GM19239 (cell line): Measurements from ENCODE around the gene THAP7.

Experiments used
- DNase-seq: peaks from one replicate; pipeline ENCODE4 v3.0.0; 2011; ENCODE audit warnings: low spot score; ENCODE audit not compliant: insufficient read length
- FAIRE-seq: peaks from 2 replicates; lab custom pipeline; 2011; peaks lifted over from hg19 to GRCh38; lab: Jason Lieb, UNC

THAP7 gene

DNA sequence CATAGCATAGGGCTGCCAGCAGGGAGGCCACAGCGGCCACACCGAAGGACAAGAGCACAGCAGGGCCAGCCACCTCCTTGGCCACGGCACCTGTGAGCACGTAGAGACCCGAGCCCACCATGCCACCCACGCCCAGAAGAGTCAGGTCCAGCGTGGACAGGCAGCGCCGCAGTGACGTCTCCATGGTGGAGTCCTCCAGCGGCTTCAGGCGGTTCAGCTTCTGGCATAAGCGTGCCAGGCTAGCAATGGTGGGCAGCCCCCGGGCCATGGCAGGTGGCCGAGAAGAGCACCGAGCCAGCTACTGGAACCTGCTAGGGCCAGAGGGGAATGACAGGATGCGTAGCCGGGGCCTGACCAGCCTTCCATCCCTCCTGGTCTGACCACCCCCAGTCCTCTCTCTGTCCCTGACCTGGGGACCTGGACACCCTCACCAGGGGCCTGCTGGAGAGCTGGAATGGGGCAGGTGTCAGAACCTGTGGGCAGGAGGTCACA, 29.7 kb upstream of the THAP7 start:
- DNase-seq (no peak), FAIRE-seq (no peak)

DNA sequence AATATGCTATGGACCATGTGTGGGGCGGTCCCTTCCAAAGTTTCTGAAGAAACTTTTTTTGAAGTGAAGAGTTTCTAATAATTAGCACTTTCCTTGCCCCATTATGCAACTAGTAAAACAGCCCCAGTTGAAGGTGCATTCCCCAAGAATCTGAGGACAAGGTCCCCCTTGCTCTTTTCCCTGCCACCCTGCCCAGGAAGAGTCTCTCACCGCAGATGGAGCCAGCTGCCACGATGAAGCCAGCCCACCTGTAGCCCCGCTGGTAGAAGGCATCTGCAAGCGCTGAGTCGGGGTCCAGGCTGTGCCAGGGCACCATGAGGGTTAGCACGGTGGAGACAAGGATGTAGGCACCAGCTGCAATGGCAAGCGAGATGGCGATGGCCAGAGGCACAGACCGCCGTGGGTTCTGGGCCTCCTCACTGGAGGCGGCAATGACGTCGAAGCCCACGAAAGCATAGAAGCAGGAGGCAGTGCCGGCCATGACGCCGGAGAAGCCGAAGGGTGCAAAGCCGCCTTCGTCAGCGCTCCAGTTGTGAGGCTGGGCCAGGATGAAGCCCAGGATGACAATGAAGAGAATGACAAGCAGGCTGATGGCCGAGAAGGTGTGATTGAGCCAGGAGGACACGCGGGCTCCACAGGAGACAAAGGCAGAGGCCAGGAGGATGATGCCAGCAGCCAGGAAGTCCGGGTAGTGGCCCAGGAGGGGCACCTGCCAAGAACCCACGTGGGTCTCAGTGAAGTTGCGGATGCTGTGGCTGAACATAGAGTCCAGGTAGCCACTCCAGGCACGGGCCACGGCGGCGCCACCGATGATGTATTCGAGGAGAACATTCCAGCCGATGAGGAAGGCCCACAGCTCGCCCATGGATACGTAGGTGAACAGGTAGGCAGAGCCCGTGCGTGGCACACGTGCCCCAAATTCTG, 29.0 kb upstream of the THAP7 start:
- FAIRE-seq: no peak
- no peak for DNase-seq

DNA sequence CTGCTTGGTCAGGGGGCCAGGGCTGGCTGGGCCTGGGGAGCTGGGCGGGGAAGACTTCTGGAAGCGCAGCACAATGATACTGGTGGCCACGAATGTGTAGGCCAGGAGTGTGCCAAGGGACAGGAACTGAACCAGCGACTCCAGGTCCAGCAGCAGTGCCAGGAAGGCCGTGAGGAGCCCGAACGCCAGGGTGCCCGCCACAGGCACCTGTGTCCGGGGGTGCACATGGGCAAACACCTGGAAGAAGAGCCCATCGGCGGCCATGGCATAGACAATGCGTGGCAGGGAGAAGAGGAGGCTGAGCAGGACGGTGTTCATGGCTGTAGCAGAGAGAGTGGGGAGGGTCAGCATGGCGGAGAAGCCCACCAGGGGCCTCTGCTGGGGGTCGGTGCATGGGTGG, 28.1 kb upstream of the THAP7 start:
- DNase-seq (no peak), FAIRE-seq (no peak)

DNA sequence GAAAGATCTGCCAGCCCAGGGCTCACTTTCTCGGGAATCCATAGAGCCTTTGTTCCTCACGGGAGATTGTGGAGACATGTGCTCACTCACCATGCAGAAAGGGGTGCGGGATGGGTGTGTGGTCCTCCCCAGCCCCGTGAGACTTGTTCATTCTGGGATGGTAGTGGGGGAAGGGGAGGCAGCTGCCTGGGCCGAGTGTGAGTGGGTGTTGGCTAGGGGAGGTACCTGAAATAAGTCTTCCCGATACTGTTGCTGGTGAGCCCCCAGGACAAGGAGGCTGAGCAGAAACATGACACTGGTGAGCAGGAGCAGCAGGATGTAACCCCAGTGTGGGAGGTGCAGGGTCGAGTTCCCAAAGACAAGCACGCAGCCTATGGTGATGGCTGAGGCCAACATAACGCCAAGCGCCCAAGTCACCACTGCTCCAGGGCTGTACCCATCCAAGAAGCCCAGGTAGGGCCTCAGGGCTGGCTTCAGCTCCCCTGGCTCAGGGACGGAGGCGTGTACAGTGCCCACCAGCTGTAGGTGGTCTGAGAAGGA, 27.6 kb upstream of the THAP7 start:
- DNase-seq (no peak), FAIRE-seq (no peak)

DNA sequence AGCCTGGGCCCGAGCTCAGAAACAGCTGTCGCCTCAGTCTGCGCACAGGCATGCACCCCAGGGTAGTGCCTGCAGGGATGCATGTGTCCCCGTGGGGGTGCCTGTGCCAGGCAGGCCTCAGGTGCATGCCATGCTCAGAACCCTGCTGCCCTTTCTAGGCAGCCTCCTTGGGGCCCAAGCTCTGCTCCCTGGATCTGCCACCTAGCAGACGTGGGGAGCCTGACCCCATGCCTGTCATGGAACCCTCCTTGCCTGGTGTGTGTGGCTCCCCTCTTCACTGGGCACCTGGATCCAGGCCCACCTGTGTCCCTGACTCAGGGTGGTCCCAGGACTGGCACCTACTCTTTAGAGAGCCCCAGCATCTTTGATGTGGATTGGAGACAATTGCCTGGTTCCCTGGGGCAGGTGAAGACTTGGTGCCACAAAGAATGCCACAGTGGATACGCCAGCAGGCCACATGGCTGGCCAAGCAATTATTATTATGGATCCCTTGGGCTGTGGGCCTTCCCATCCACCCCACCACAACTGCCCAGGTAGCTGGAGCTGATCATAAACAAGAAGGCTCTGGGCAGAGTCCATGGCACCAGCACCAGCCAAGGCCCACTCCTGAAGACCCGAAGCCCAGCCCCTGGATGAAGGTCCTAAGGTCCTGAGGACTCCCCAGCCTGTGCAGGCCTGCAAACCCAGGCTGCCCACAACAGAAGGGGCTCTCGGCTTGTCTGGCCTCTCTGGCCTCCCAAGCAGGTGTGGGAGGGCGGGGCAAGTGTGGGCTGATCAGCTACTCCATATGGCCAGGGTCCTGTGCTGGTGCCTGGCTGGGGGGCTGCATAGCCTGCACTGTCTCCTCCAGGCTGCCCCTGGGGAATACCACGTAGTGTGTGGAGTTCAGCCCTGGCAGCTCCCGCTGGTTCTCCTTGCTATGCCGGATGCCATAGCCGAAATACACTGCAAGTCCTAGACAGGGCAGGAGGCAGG, 26.6 kb upstream of the THAP7 start:
- DNase-seq (no peak), FAIRE-seq (no peak)

DNA sequence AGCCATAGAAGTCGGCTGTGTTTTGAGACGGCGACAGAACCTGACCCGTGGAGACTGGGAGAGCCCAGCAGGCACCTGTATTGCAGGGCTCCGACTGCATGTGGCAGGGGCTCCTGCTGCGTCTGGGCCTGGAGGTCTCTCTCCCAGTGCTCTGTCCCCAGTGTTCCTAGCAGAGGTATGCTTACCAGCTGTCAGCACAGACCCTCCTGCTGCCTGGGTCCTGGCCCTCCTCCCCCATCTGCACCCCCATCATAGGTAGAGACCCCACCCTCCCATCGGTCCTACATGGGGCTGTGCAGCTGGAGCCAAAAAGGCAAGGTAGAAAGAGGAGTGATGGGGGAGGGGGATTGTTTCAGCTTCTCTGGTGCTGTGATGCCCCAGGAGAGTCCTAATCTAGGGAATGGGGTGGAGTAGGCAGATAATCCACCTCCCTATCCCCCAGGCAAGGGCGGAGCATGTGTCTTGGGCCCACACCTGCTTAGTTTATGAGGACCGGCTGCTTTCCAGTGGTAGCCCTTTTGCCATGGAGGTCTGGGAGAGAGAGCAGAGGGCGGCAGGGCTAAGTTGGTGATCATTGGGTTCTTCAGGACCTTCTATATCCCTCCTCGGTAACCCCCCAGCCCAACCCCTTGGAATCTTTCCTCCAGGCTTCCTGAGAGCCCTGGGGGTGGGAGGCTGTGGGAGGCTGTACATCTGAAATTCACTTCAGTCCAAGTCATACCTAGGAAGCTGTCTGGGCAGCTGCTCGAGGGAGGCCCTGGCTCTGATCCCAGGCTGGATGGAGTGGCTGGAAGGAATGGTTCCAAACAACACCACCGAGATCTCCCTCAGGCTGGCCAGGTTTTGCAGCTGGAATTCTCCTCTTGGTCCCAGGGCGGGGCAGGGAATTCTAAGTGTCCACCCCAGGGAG, 25.1 kb upstream of the THAP7 start:
- no peak for DNase-seq
- no peak for FAIRE-seq

DNA sequence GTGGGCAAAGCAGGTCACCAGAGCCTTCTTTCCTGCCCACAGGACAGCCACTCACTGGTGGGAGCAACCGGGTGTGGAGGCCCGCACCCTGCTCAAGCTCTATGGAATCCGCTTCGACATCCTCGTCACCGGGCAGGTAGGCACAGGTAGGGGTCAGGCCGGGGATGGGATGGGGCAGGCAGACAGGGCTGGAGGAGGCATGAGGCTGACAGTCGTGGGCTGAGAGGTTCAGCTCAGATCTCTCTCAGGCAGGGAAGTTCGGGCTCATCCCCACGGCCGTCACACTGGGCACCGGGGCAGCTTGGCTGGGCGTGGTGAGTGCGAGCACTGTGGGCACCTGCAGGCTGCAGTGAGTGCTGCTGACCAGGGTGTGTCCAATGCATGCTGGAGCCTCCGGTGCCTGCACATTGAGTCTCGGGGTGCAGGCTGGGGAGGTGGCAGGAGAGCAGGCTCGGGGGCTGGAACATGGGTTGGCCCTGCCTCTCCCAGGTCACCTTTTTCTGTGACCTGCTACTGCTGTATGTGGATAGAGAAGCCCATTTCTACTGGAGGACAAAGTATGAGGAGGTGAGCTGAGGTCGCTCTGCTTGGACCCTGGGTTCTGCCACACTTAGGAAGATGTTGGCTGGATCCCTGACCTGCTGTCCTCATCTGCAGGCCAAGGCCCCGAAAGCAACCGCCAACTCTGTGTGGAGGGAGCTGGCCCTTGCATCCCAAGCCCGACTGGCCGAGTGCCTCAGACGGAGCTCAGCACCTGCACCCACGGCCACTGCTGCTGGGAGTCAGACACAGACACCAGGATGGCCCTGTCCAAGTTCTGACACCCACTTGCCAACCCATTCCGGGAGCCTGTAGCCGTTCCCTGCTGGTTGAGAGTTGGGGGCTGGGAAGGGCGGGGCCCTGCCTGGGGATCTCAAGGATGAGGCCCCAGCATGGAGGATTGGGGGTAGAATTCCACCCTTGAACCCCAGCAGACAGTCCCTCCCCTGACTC, 24.1 kb upstream of the THAP7 start:
- no peak for DNase-seq
- FAIRE-seq: no peak

DNA sequence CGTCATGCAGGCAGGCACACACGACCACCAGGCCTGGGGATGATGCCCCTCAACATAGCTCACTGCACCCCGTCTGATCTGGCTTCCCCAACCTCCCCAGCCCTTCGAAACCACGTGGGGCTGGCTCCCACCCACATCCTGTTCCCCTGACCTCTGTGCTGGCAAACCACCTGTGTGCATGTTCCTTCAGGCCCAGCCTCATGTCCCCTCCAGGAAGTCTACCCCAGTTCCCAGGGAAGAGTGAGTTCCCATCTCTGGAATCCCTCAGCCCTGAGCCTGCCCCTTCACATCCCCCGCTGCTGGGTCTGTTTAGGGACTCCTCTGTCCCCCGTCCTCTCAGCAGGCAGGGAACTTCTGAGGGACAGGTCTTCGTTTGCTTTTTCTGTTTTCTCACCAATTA, 23.3 kb upstream of the THAP7 start:
- no peak for DNase-seq

DNA sequence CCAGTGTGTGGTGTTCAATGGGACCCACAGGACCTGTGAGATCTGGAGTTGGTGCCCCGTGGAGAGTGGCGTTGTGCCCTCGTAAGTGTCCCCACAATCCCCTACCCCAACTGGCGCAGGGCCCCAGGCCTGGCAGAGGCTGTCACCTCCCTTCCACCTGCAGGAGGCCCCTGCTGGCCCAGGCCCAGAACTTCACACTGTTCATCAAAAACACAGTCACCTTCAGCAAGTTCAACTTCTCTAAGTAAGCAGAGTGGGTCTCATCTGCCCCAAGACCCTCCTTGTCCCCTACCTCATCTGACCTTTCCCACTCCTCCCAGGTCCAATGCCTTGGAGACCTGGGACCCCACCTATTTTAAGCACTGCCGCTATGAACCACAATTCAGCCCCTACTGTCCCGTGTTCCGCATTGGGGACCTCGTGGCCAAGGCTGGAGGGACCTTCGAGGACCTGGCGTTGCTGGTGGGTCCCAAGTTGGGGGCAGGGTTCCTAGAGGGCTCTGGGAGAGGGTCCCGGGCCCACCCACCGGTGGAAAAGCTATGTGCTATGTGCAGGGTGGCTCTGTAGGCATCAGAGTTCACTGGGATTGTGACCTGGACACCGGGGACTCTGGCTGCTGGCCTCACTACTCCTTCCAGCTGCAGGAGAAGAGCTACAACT, 21.2 kb upstream of the THAP7 start:
- DNase-seq (no peak), FAIRE-seq (no peak)

More for the DNA sequence above, 23.3 kb upstream of the THAP7 start:
- FAIRE-seq: no peak

DNA sequence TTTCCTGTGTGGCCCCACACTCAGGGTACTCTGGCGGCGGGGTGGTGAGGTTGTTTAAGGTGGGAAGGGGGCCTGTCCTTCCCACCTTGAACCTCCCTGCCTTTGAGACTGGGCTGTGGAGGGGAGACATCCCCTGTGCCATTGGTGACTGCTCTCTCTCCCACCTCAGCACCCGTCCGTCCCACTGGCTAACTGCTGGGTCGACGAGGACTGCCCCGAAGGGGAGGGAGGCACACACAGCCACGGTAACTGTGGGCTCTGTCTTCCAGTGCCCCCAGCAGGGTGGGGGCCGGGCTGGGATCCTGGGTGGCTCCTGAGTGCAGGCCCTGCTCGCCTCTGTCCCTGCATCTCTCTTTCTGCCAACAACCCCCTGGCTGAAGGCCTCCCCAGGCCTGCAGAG, 20.6 kb upstream of the THAP7 start:
- no peak for DNase-seq
- no peak for FAIRE-seq

DNA sequence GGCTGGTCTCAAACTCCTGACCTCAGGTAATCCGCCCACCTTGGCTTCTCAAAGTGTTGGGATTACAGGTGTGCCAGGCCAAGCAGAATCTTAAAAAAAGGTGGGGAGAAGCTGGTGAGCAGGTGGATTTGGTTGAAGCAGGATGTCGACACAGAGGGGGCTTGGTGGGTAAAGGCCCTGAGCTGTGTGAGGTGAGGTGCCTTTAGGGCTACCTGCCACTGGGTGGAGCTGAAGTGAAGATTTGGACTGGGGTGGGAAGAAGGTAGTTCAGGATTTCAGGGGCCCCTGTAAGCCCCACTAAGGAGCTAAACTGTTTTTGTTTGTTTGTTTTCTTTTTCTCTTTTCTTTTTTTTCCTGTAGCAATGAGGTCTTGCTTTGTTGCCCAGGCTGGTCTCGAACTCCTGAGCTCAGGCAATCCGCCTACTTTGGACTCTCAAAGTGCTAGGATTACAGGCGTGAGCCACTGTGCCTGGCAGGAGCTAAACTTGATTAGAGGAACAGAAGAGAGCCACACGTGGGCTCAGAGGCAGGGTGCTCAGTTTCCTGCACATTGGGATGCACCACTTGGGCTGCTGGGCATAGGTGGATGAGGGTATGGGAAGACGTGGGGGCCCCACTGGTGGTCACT, 19.0 kb upstream of the THAP7 start:
- peak; percentile 53 for DNase-seq
- no peak for FAIRE-seq

DNA sequence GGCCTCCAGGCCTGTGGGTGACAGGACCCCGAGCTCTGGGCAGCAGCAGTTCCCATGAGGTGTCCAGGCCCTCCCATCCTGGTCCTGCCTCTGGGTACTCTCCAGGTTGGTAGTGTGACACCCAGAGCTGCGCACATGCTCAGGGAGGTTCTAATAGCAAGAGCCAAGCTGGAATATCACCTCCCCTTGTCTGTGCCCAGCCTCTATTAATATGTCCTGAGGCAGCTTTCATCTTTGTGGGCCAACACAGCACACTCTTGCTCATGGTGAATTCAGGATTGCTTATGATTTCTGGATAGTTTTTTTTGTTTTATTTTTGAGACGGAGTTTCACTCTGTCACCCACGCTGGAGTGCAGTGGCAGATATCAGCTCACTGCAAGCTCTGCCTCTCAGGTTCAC, 16.4 kb upstream of the THAP7 start:
- FAIRE-seq: no peak

DNA sequence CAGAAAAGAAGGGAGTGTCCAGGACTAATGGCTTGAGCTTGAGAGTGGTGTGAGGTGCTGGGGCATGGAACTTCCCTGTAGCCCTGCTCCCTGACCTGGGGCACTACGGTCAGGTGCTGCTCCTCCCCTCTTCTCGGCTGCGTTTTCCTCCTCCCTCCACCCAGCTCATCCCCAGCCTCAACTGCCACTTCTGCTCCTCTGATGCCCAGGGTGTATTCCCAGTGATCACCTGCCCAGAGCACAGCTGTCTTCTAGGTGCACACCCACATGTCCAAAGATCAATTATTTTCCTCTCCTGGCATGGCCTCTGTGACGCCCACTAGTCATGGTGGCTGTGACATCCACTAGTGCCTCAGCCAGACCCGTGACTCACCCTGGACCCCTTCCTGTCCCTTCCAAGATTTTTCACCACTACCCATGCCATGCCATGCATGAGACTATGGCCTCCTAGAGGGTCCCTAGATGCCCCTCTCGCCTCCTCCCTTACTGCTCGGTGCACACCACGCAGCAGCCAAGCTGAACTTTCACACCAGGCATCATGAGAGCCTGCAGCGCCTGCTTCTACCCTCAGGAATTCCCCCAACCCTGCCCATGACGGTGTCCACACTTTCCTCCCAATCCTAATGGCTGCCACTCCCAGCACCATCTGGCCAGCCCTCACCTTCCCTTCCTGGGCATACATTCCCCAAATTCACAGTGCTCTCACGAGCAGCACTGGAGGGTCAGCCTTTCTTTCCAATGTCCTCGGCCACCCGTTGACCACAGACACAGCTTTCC, 14.9 kb upstream of the THAP7 start:
- FAIRE-seq: no peak
- no peak for DNase-seq

More for the DNA sequence above, 16.4 kb upstream of the THAP7 start:
- no peak for DNase-seq

DNA sequence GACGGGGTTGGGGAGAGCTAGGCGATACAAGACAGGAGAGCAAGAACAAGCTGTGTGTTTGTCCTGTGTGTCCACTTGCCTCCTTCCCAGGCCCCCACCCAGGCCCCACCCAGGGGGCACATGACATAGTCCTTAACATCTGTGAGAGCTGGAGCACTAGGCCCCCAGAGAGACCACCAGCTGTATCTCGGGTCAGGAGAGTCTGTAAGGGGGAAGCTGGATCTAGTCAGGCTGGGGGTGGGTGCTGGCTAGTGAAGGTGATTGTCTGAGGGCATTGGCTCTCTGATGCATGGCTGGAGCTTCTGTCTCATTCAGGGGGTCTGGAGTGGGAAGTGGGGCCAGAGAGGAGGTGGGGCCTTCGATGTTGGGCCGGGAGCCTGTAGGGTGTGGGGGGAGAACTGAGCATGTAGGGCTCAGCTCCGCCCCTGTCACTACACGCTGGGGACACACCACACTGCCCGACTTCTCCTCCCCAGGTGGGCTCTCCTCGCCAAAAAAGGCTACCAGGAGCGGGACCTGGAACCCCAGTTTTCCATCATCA, 13.6 kb upstream of the THAP7 start:
- FAIRE-seq (no peak), DNase-seq (no peak)

DNA sequence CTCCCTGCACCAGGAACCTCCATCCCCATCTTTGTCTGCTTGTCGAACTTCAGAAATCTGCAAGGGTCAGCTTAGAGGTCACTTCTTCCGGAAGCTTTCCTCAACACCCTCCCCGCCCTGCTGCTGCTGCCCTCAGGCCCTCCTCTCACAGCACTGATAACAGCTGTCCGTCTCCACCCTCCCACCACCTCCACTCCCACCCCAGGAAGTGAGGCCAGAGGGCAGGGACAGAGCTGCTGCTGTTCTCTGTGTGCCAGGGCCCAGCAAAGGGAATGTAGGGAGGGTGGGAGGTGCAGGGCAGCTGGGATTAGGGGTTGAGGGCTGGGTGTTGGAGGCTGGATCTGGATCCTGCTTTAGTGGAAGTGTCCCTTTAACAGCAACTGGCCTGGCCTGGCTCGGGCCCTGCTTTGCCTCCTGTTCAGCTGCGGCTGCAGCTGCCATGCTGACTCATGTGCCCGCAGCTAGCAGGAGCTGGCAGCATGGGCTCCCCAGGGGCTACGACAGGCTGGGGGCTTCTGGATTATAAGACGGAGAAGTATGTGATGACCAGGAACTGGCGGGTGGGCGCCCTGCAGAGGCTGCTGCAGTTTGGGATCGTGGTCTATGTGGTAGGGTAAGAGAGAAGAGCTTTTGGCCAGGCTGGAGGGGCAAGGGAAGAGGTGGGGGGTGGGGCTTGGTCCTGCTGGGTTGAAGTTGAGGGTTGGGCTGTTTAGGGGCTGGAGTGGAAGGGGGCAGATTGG, 13.0 kb upstream of the THAP7 start, which contains the start of gene P2RX6:
Gene P2RX6, plus strand, starts transcription at position 440 of the 740 bp plus-strand sequence. Its CDS starts 10 bp downstream, at position 450.
- DNase-seq: no peak

More for the DNA sequence above, 13.0 kb upstream of the THAP7 start, which contains the start of gene P2RX6:
- no peak for FAIRE-seq
